Measurements from ENCODE around the gene RNF43.
"Not testable (repeated sequence)": the region's sequence is repeated elsewhere in the genome, so short reads cannot be mapped to it uniquely, and the experiment has no call there.

Gene RNF43

DNA sequence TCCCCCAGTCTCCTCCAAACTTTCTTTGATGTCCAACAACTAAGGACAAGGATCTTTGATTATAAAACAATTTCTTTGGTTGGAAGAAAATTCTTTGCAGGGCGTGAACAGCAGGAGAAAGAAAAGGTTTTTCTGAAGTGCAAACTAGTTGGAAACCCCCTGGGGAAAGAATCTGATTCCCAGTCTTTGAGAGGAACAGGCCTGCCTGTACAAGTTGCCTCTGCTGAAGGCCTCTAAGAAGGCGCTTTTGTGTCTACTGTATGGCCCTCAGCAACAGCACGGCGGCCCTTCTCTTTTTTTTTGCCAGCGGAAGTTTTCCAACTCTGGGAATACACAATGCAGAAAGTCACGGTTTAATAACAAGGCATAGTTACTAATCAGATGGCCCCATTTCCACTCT is 14.0 kb downstream of the RNF43 start:
- no peak for DNase-seq

DNA sequence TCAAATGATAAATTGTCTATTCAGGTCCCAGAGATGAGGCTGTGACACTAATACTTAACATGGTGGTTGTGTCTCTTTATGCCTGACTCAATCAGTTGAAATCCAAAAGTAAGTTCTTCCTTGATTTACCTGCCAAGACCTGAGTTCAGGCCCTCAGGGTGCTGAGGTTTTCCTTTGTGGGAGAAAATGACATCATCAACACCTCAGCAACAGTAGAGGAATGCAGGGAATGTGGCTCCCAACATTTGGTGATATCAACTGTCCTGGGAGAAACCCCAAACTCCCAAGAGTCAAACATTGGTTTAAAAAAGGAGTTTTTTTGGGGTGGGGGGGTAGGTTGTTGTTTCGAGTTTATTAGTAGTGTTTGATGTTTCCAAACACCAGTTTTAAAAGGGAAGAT is 14.7 kb downstream of the RNF43 start:
- no peak for DNase-seq

DNA sequence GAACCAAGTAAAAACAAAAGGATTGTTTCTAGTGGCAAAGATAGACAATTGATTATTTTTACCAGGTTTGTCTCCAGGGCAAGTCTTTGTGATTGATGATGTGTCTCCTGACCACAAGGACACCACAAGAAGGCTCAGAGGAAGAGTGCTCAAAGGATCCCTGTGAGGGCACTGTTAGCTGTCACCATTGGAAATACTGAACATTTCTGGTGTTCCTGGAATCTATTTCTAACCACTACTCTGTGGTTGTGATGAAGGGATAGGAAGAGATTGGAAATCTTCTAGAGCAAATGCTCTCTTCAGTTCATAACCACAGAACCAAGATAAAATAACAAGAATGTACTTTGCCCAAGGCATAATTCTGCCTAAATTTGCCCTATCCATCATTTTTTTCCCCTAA is 15.3 kb downstream of the RNF43 start:
- no peak for DNase-seq

DNA sequence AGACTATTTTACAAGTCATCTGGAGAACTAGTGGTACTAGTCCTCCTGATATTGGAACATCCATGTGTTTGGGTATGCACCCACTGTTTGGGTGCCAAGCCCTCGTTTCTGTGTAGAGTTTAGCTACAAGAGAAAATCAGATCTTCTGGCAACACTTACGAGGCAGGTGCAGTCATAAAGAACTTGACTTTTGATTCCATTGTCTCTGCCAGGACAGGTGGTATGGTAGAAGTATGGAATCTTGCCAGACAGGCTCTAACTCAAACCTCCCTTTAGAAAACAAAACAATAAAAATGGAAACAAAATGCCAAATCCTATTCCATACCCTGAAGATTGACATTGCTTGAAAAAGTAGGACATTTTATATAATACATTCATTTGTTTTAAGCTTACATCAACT is 16.0 kb downstream of the RNF43 start:
- DNase-seq = no peak

DNA sequence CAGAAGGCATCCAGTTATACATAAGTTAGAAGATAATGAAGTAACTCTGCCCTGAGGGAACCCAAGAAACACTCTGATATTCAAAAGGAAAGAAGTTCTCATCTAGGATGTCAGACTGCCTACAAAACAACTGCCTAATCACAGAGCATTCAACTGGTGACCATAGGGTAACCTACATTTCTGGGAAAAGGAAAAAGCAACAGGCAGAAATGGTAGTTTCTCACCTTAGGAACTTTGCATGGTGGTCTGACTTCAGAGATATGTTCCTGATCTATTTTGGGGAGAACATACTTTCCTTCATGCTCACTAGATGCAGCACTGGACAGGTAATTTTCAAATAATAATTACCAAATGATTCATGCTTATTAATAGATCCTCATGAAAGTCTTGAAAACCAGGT is 16.5 kb downstream of the RNF43 start:
- DNase-seq = no peak

DNA sequence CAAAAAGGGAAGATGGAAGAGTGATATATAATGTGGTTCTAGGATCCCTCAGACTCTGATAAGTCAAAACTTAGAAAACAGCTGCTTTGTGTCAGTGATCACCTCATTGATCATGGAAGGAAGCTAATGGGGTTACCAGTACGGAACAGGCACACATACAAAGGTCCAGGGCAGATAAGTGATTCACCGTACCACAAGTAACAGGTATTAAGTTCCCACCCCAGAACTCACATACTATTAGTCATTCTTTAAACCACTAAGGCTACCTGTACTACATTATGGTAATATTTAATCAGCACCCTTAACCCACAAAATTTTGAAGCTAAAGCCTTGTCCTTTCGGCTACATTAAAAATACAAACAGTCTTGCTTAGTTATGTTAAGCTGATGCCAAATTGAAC is 17.4 kb downstream of the RNF43 start:
- no peak for DNase-seq

DNA sequence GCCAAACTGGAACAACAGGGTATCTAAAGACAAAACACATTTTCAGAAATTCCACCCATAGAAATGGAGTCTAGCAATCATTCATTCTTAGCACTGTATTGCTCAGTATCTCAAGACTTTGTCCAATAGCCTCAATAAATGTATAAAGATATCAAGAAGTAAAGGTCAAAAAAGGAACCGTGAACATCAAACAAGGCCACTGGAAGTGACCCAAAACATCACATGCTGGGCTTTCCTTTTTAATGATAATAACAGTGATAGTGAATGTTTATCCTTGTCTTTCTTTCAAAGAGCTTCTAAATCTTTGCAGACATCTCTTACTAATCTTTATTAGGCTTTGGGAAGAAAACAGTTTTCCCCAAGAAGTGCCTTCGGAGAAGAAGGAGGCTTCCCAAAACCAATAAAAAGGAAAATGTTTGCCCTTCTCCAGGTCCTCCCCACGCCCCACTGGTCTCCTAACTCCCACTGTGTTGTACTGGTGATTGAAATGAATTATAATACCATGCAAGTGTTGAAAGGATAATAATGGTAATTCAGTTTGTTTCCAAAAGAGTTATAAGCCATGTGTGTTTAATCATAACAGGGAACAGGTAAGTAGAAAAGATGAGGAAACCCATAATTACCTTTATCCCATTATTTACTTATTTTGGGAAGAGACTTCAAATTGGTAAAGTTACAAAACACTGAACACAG is 18.6 kb downstream of the RNF43 start:
- no peak for DNase-seq

DNA sequence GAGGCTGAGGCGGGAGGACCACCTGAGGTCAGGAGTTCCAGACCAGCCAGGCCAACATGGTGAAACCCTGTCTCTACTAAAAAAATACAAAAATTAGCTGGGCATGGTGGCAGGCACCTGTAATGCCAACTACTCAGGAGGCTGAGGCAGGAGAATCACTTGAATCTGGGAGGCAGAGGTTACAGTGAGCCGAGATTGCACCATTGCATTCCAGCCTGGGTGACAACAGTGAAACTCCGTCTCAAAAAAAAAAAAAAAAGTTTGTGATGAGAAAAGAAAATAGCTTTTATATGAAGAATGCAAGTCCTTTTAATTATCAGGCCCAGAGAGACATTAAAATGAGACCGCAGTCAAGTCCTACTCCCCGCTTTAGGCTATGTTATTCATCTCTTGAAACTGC is 19.9 kb downstream of the RNF43 start:
- DNase-seq = not testable (repeated sequence)

DNA sequence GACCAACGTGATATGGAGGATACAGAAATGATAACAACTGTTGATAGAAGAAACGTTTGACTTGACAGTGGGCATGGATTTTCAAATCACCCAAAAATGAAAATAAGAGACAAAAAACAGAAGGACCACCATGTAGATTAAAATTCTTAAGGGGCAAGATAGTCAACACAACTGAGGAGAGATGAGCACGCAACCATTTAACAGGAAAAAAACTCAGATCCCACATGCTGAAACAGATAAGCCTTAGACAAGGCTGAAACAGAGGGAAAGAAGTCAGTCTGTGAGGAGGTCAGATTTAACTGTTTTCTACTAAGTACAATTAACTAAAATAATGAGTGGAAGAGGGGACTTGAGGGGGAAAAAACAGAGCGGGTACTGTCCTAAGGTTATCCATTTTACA is 21.2 kb downstream of the RNF43 start:
- DNase-seq = no peak

DNA sequence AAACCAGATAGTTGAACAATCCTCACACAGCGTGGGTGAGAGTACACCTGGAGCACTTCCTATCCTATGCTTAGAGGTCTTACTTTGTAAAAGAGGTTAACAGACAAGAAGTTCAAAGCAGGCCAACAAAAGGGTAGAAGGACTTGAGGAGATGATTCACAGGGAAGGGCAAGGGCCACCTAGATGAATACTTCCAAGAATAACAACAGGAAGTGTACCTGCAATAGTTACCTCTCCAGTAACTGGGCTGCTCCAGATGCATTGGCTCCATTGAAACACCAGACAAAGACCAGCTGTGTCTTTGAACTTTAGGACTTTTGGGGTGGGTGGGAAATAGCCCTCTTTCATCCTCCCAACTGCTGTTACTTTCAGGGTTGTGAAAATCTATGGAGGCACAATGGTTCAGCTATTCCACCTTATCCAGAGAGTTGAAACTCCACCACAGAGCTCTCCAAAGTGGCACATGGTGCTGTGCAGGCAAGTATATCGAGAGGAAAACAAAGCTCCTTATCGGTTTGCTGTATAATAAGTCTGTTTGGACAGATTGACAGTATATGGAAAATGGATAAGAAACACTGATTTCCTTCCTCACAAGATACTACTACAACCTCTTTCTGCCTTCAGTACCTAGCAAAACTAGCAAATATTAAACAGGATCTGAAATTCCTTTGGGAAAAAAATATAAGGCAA is 22.7 kb downstream of the RNF43 start:
- DNase-seq = no peak

DNA sequence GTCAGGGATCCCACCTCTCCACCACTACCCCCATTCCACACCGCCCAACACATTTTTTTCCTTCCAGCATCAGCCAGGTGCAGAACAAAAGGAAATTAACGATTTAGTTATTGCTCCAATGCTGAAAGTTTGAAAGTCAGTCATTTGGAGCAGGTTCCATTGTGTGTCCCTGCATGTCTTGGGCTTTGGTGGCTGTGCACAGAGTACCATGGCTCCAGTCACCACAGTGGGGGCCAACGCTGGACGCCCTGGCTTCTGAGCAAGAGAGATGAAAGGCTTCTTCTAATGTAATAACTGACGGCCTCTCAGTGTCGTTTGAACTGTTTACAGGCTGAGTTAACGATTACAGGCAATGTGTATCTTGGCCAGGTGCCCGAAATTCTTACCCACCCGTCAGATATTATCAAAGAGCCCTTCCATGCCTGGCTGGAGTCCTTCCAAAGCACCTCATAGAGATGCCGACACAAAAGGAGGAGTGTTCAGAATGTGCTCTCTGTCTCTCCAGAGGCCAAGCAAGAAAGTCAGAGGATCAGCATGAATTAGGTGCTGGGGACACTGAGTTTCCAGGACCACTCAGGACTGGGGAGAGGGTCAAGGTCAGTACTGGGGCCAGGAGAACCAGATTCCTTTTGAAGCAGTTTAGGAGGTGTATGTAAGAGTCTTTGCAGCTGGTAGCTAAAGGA is 25.9 kb downstream of the RNF43 start:
- no peak for DNase-seq

DNA sequence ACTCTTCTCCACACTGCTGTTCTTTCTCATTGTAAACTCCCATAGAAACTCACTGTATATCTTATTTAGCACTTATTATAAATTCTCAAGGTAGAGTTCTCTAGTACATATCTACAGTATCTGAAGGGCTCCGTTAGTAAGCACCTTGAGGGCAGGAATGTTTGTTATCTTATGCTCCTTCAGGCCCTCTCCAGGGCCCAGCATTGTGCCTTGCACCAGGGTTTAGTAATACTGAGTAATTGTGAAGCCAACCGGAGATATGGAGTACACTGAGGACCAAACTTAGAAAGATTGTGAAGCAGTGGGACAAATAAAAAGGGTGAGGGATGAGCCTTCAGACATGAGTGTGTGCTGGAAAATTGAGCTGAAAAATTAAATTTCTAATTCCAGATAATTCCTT is 26.4 kb downstream of the RNF43 start:
- DNase-seq = no peak

DNA sequence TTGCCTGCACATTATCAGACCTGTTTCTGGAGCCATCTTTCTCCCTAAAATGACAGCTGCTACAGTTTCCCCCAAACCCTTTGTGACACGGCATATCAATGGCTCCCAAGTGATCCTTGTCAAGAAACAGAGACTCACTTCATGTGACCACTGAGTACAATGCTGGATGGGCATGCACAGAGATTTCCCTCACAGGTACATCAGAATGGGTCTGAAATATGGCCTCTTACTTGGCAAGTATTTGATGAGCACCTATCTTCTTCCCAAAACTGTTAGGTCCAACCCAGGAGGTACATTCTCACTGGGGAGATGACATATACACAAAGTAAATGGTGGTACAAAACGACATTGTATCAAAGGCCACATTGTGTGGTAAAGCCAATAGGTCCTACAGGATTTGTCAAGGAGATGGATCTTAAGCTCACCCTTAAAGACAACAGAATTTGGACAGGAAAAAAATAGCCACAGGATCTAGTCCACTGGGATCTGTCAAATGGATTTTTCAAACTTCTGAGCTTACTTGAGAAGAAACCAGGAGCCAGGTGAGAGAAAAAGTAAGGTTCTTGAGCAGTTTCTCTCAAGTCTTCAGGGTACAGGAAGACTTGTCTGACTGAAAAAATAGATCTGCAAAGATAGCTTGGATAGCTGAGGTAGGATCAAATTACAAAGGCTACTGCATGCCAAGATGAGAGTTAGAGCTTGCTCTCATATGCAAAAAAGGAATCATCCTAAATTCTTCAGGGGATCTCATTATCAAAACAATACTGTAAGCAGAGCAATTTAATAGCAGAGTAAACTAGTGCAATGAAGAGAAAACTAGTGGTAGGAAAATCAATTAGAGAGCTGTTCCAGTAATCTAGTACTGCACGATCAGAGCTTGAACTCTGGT is 28.8 kb downstream of the RNF43 start:
- no peak for DNase-seq

DNA sequence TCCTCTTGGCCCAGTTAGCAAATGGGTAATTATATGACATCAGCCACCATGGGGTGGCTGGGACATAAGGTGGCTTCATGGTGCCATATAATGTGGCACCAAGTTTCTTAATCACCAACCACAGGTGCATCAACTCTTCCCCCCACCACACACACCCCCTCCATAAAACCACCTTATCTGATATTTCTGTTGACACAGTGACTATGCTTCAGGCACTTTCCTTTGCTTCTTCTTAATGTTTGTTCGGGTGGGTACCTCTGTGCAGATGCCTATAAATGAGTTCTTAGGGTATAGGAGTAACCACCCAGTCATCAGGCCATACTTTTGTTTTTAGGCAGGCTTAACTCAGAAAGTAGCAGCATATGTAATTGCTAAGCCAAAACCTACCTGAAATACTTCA is 29.5 kb downstream of the RNF43 start:
- DNase-seq = peak; percentile 11

DNA sequence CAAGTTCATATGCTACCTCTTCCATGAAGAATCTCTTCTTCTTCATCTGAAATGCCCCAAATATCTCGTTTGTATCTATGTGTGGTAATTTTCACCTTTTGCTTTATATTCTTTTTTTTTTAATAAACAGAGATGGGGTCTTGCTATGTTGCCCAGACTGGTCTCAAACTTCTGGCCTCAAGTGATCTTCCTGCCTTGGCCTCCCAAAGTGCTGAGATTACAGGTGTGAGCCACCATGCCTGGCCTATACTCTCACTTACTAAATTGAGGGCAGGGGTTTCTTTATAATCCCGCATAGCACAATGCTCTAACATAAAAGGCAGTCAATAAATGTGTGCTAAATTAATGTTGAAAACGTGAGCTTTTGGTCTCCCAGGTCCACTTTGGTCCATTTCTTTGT is 30.6 kb downstream of the RNF43 start:
- no peak for DNase-seq

DNA sequence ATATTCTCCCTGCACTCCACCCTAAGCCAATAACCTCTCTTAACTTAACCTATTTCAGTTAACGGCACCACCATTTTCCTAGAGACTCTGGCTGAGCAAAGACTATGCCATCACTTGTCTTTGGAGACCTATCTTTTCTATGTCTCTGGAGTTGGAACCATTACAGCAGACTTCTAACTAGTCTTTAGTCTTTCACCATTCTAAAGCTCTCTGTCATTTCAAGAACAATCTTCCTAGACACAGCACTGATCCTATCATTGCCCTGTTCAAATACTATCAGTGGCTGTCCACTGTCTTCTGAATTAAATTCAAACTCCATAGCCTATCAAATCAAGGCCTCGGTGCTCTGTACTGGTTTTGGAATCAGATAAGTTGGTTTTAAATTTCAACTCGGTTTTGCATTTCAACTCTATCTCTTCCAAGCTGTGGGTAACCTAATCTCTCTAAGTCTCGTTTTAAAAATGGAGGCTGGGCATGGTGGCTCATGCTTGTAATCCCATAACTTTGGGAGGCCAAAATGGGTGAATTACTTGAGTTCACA is 31.9 kb downstream of the RNF43 start:
- DNase-seq = no peak

DNA sequence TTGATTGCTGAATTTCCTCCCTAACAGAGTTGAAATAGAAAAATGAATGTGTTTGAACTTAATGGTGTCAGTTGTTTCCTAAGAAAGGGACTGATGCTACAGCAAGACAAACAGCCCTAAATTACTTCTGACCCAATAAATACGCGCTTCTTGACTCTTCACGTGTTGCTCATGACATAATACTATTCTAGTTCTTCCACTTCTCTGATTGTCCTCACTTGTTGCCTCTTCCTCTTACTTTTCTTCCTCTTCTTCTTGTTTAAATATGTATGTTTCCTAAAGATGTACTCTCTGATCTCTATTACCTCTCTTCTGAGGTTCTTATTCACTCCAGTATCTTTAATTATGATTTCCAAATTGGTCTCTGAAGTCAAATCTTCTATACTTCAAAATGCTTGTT is 32.4 kb downstream of the RNF43 start:
- no peak for DNase-seq

DNA sequence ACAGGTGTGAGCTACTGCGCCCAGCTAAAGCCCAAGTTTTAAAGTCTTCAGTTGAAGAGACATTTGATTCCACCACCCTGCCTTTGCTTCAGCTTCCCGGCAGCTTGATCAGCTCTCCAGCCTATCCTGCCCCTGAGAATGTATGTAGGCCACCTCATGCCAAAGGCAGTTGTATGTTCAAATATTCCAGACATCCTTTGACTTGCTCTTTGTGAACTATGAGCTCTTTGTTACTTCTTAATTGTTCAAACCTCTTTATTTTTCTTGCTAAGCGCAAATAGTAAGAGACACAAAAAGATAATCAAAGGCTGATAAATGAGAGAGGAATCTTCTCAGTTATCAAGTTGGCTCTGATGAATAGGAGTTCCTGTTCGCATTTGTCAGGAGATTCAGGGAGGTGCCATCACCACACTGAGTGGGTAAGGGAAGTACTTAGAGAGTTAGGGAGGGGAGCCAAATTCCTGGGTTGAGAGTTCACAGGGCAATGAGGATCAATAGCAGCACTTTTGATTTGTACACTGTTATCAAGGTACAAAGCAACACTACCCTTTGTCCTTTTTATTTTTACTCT is 33.4 kb downstream of the RNF43 start:
- DNase-seq = no peak

DNA sequence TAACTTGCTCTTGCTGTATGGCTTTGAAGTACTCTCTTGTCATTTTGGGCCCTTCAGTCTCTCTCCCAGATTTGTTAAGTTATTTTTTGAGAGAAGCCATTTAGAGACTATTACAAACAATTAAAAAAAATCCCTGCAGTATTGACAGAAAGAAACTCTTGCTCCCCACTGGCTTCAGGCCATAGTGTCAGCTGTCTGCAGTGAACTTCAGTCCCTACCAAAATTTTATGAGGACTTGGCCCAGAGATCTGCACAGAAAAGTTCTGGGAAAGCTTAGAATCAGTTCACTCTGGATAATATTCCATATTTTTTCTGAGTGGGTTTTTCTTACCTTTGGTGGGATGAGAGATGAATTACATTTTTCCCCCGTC is 34.5 kb downstream of the RNF43 start:
- no peak for DNase-seq

DNA sequence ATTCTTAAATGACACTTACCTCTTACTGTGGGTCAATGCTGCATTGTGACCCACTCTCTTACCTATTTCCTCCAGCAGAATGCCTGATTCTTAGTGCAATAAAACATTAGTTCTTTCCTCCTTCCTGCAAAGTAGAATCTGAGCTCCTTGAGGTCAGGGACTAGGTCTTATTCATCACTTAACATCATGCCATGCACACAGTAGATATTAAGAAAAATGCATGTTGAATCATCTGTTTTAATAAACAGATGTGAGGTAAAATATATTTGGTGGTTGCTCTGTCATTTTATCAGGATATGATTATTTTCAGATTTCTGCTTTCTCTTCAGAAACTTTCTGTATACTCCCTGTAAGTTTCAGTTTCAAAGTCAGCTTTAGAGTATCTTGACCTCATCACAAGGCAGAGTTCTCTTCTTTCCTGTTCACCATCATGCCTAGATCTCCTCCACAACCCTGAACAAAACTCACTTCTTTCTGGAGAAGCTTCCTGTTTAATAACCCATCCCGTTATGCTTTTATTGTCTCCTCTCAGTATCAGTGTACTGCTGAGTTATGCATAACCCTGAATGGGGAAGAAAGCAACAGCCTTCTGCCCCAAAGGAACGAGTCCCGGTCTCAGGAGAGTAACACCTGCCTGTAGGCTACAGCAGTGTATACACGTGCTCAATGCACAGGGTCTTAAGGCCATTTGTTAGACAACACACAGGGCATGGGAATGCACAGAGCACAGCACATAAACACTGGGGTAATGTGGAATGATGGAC is 35.0 kb downstream of the RNF43 start:
- DNase-seq = no peak

DNA sequence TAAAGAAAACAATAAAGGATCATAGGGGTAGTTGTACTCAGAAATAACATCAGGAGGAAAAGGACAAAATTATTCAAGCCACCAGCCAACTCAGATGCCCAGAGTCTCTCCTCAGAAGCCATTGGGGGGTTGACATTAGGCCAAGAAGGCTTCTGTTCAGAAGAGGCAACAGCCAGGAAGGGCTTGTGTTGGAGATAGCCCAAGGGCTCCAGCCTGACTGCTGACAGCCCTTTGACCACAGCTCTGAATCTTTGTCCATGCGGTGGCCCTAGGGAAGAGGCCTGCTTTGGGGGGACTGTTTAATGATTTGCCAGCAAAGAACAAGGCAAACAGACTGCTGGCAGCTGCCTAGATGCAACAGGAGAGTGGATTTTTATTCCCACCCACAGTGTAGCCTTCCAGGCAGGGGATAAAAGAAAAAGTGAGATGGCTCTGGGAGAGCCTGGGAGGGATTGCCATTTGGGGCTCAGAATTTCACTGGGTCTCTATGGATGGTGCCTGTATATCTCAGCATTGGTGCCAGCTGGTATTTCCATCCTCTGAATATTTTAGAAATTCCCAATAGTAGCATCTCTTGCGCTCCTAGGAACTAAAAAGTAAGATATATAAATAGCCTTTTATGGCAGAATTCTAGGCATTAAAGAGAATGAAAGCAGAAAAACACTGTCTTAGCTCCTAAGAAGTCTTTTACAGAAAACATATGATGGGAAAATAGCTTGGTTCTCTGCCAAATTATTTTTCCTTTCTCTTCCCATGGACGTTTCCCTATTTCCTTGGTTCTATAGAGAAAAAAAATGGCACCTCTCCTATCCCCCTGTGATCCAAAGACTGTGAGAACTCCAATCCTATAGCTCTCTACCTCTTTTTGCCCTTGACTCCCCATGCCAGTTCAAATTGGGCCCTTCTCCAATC is 36.0 kb downstream of the RNF43 start:
- DNase-seq = no peak

All from activated gamma-delta T cell treated with Interleukin-2 at 50 U/mL for 16 hours (primary cell).